NCI-H1436 (cell line): ENCODE measurements around the gene SFTA2.
"Not testable (repeated sequence)": the region's sequence is repeated elsewhere in the genome, so short reads cannot be mapped to it uniquely, and the experiment has no call there.

ENCODE experiments used
- DNase-seq: peaks from one replicate; lab custom pipeline; 2025; lab: John Stamatoyannopoulos, UW

Gene SFTA2

DNA sequence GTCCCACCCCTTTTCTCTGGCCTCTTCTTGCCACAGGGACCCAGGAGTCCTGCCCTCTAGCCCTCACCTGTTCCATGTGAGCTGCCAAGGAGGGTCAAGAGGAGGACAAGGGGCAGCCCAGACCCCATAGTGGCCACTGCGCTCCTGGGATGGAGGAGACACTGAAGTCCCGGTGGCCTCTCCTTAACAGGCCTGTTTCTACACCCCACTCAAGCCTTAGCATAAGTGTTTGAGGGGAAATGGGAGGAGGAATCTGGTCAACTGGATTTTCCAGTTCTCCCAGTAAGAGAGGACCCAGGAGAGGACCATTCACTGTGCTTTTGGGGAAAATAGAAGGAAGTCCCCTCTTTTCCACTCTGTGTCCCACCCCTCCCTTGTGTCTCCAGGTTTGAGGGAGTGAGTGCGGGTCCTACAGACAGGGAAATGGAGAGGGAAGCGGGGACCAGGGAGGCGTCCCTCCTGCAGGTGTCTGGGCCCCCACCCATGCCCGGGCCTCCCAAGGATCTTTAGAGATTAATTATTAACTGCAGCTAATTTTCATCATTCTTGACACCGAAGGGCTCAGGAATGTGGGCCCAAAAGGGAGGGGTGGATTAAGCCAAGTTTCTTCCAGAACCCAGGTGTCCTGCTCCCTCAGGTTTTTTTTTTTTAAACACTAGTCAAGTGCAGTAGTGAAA, at the start of gene SFTA2:
TSS of gene SFTA2 (minus strand) at position 202 of the 677 bp plus-strand sequence. CDS start at position 128, 74 bp downstream.
- DNase-seq: no peak

DNA sequence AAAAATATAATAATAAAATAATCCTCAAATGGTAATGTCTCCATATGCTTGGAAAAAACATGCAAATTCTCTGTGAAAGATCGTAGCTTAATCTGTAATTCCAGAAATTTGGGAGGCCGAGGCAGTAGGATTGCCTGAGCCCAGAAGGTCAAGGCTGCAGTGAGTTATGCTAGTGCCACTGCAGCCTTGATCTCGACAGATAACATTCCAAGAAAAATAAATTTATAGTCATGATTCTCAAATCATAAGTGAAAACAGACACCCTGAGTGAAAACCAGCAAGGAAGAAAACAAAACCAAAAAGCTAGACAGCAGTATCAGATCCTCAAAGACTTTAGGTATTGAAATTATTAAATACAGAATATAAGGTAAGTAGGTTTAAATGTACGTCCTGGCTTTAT, 47.7 kb upstream of the SFTA2 start:
- no peak for DNase-seq

DNA sequence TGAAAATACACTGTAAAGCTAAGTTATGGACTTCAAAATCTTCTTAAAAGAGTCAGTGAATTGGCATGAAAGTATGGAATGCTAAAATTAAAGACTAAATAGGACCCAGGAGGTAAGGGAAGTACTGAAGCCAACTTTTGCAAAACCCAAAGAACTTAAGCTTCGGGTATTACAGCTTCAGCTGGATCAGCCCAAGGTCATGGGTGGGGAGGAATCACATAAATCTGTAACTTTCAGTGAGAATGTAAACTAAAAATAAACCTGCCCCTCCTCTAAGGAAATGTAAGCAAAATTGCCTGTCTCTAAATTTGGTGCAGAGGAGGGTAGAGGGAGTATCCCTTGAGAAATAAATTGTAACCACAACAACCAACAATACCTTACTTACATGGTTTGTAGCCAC, 47.2 kb upstream of the SFTA2 start:
- DNase-seq: no peak

DNA sequence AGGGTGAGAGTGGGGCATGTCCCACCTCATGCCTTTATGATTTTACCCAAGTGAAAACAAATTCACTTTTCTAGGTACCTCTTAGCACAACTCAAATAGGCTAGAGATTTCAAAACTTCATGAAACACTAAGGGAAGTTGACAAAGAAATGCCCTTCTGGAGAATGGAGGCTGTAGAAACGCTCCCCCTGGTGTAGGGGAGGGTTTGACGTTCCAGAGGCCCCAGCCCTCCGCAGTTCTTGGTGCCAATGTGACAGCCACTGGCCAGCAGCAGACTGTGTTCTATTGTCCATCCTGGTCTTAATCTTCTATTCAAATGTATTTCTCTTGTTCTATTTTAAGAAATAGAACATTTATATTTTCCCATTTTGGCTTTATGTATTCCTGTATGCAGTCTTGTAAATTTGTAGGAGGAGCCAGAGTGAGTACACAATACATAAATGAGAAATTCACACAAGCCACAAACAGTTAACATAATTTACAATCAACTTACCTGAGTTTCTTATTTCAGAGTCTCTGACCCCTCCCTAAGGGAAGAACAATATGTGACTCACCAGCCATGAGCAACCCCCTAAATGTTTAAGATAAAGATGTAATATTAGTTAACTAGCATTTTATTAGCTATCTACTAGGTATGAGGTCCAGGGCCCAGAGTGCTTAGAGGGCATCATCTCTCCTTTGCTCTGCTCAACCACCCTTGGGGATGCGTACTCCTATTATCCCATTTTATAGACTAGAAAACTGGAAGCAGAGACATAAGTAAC, 42.7 kb upstream of the SFTA2 start:
- DNase-seq: no peak

DNA sequence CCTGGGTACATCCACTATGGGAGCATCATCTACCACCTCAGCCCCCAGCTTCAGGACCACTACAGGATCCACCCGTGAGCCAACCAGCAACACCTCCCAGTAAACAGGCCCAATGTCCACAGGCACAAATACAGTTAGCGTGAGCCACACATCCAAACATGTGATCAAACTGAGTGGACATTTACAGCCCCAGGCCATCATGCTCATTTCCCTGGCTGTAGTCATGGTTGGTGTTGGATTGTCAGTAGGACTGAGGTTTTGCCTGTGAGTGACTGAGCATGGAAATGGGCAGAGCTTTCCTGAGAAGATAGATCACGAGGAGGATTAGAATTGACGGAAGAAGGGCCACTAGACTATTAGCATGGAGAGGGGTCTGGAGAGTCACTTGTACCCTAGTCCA, 40.8 kb upstream of the SFTA2 start:
- no peak for DNase-seq

DNA sequence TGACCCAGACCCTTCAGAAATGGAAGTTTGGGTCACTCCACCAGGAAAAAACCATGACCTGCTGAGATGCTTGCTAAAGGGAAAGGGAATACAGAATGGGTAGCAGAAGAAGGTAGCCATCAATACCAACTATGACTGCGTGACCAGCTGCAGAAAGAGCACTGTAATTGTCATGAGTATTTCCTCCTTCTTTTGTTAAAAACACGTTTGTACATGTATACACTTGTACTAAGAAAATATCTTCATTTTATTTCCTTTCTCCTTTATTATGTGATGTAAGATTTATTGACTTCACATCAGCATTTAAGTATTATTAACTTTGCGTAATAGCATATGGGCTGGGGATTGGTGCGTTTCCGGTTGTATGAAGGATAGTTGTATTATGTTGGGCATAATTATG, 39.0 kb upstream of the SFTA2 start:
- no peak for DNase-seq

DNA sequence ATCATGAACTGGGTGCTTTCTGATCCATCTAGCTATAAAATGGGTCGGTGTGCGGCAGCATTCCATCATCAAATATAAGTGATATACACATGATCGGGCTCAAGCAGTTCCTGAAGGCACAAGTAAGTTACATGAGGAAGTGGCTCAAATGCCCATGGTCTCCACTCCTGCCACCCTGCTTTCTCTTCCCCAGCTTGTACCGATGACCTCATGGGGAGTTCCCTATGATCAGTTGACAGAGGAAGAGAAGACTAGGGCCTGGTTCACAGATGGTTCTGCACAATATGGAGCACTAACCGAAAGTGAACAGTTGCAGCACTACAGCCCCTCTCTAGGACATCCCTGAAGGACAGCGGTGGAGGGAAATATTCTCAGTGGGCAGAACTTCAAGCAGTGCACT, 37.2 kb upstream of the SFTA2 start:
- DNase-seq: not testable (repeated sequence)

DNA sequence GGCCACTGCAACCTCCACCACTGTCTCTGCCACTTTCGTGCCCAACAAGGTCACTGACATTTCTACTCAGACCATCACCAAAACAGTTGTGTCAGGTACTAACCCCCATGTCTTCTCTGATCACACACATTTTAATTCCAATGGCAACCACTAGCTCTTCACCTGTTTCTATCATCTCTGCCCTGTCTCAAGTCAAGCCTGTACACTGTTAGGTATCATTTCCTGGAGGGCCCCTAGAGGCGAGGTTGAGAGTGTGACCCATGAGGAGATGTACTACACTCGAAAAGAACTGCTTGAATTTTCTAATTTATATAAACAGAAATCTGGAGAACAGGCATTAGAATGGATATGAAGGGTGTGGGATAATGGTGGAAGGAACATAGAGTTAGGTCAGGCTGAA, 34.2 kb upstream of the SFTA2 start:
- DNase-seq: no peak

DNA sequence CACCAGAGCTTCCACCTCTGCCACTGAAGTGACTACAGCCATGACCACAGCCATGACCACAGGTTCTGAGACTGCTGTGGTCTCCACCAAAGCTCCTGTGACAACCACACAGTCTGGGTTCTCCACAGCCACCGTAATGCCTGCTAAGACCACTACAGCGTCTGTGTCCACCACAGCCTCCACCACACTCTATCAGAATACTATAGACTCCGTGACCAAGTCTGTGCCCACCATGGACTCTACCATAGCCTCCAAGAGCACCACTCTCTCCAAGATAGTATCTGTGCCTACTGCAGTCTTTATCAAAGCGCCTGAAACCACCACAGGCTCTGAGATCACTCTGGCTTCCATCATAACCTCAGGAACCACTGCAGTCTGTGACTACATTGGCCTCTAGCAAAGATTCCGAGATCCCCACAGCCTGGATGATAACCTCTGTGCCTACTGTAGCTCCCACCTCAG, 33.2 kb upstream of the SFTA2 start:
- DNase-seq: no peak

DNA sequence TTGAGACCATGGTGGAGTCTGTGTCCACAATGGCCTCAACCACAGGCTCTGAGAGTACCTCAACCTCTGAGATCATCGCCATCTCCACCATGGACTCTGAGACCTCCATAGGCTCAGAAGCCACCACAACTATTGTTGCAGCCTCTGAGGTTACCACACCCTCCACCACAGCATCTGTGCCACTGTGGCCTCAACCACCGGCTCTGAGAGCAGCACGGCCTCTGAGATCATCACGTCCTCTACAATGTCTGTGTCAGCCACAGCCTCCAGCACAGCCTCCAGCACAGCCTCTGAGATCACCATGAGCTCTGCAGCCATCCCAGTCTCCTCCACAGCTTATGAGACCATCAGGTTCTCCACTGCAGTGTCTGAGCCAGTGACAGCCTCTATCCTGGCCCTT, 32.1 kb upstream of the SFTA2 start:
- no peak for DNase-seq

DNA sequence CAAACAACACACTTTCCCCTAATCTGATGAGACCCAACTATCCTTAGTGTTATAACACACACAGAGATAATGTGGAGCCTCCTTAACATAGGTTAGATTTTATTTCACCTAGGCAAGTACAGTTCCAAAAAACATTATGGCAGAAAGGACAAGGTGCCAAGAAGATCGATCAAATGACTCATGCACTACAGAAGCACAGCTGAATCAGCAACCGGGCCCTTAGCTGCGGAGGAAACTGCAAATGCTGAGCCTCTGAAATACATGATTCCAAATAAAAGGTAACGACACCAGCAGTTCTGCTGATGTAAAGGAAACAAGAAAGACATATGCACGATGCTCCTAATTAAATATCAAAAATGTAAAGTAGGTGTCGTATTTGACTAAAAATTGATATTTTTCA, 31.7 kb upstream of the SFTA2 start:
- DNase-seq: no peak

DNA sequence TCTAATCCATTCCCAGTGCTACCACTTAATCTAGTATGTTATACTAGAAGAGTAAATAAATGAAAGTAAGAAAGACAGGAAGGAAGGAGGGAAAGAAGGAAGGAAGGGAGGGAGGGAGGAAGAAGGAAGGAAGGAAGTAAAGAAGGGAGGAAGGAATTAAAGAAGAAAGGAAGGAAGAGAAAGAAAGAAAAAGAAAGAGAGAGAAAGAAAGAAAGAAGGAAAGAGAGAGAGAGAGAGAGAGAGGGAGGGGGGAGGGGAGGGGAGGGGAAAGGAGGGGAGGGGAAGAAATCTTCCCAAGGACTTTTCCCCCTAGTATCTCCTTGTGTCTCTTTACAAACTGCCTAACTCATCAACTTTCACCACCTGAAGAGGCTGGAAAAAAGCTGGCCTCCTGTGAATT, 30.7 kb upstream of the SFTA2 start:
- no peak for DNase-seq

DNA sequence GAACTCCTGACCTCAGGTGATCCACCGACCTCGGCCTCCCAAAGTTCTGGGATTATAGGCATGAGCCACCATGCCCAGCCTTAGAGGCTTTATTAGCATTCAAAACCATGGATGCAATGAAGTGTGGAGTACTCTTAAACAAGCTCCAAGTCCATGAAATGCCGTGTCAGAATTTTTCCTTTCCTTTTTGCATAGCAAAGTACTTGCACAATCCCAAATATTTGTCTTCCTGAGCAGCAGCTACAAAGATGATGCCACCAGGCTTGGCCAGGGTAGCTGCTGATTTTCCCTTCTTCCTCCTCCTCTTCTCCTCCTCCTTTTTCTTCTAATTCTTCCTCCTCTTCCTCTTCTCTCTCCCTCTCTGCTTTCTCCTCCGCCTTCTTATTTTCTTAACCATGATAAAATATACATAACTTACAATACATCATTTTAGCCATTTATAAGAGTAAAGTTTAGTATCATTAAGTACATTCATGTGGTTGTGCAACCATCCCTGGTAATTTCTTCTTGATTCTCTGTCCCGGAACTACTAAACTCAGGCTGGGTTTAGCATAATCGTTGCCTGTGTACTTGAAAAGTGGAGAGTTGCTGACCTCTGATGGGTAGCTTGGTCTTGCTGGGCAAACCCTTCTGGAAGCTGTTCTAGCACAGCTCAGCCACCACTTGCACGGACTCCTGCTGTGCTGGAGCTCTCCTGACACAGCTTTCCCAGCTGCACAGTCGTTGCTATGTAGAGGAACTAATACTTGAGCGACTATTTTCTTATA, 29.1 kb upstream of the SFTA2 start:
- no peak for DNase-seq

DNA sequence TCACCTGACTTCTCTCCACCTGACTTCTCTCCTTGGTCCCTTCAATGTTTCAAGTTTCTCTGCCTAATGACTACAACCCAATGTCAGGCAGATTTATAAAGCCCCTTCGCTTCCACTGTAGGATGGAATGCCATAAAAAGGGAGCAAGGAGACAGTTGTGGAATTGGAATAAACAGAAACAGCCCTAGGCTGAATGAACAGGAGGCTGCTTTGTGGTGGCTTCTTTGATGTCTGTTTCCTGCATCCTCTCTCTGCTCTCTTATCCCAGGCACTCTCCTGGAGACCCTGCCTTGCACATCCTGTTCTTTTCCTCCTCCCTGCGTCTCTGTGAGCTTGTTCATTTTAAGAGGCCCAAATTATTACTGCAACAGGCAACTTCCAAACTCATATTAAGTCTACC, 25.7 kb upstream of the SFTA2 start:
- DNase-seq: no peak

DNA sequence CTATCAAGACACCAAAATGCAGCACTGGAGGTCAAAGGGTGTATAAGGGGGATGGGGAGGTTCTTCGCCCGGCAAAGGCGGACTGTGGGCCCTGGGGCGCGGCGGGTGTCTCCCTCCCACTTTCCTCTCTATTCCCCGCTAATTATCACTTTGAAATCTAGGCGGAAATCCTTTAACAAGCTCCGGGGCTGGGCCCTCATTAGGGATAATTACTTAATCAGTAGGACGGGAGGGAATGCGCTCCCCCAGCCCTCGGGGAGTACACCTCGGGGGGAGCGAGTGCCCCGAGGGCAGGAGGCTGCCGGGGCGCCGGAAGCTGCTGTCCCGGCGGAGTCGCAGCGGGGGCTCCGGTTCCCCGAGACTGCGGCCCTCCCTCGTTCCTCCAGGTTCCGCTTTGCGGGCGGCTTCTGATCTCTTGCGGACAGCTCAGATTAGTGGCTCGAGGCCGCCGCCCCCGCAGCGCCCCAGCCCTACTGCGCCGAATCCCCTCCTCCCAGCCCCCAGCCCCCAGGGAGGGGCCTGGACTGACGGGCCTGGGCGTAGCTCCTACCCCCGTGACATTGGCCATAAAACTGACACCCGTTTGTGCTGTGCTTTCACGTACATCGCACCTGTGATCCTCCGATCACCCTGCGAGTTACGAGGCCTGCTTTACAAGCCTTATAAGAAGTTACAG, 23.5 kb upstream of the SFTA2 start:
- DNase-seq: peak; percentile 66

DNA sequence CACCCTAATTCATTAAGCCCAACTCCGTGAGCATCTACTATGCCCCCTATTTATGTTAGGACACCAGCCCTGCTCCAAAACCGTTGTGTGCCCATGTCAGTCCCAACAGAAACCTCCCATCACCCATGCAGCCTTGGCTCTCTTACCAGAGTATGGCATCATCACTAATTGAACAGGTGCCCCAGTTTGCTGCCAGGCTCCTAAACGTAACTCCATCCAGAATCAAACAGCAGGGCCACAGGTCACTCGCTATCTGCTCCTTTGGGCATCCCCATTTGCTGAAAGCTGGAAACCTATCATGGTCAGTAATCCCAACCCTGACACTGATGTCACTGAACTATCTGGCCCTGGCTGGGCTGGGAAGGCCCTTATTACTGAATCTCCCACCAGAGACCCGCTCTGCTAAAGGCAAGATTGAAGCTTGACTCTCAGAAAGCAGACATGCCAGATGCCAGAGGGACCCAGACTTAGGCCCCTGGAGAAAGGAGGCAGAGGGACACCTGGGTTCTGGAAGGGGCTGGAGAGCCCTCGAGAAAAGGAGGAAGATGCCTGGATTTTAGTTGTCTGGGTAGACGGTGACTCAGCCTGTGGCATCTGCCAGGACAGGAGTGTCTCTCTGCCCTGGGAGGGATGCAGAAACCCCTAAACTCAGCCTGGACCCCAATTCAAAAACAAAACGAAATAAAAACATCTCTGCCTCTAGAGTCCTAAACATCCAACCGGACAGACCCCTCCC, 22.8 kb upstream of the SFTA2 start:
- no peak for DNase-seq

DNA sequence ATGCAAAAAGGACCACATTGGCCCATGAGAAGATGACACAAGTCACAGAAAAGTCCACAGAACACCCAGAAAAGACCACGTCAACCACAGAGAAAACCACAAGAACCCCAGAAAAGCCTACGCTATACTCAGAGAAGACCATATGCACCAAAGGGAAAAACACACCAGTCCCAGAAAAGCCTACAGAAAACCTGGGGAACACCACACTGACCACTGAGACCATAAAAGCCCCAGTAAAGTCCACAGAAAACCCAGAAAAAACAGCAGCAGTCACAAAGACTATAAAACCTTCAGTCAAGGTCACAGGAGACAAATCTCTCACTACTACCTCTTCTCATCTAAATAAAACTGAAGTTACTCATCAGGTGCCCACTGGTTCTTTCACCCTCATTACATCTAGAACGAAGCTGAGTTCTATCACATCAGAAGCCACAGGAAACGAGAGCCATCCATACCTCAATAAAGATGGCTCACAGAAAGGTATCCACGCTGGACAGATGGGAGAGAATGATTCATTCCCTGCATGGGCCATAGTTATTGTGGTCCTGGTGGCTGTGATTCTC, 20.0 kb upstream of the SFTA2 start:
- DNase-seq: no peak

DNA sequence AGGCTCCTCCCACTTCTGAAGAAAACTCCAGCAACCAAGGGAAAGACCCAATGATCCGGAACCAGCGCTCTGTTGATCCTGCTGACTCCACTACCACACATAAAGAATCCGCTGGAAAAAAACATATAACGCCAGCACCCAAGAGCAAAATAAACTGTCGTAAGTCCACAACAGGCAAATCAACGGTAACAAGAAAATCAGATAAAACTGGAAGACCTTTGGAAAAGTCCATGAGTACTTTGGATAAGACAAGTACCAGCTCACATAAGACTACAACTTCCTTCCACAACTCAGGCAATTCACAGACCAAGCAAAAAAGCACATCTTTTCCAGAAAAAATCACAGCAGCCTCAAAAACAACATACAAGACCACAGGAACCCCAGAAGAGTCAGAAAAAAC, 16.8 kb upstream of the SFTA2 start:
- no peak for DNase-seq

DNA sequence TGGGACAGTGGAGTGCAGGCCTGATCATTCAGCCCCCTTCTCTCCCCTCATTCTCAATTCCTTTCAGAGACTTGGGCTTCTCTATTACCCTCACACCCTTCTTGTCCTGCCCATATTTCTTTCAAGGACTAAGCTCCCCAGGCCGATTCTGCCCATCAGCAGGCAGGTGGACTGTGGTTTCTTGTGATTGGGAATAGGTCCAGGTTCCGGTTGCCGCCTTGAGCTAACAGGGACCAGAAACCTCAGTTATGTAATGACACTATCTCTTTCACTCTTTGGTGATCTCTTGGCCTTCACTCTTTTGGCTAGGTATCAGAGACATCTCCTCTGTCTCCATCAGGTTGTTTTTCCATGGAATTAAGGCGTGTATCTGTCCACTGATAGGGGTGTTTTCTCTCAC, 15.3 kb upstream of the SFTA2 start:
- no peak for DNase-seq

DNA sequence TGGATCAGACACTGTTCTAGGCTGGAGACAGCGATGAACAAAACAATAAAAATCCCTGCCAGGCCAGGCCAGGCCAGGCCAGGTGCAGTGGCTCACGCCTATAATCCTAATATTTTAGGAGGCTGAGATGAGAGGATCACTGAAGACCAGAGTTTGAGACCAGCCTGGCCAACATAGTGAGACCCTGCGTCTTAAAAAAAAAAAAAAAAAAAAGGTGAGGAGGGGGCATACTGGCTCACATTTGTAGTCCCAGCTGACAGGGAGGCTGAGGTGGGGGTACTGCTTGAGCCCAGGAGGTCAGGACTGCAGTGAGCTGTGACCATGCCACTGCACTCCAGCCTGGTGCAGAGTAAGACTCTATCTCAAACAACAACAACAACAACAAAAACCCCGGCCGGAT, 13.3 kb upstream of the SFTA2 start:
- DNase-seq: no peak

DNA sequence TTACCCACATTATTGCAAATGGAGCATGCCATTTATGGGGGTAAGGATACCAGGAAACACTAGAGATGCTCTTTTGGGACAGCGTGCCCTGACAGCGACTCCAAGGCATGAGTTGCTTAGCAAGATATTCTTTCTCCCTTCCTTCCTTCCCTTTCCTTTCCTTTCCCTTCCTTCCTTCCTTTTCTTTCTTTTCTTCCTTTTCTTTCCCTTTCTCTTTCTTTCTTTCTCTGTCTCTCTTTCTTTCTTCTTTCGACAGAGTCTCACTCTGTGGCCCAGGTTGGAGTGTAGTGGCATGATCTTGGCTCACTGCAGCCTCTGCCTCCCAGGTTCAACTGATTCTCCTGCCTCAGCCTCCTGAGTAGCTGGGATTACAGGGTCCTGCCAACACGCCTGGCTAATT, 12.1 kb upstream of the SFTA2 start:
- no peak for DNase-seq
